SU-DHL-6 (cell line): ENCODE data around the gene CNPY1.

Experiments used
- CTCF ChIP-seq: fragments of 200-600 bp; sonication (generic); IDR thresholded peaks from one replicate; pipeline ENCODE4 v1.5.1; 2017; ENCODE audit warnings: antibody characterized with exemption, mild to moderate bottlenecking, low read length, moderate library complexity; ENCODE audit not compliant: insufficient read depth, poor library complexity, severe bottlenecking
- EZH2phosphoT487 ChIP-seq: fragments of 200-600 bp; sonication (generic), shearing (Covaris generic); conservative IDR thresholded peaks from 2 replicates; pipeline ENCODE4 v1.6.1; 2018; ENCODE audit warnings: mild to moderate bottlenecking, antibody characterized with exemption, low read length, moderate library complexity, mixed read lengths

GRCh38 chr7:155584763-155585531, 38.6 kb upstream of the CNPY1 start:
- no peak for TF ChIP-seq CTCF
- no peak for TF ChIP-seq EZH2phosphoT487
